Natural killer cell (primary cell): Measurements from ENCODE around the gene GPHN. TPM values are rescaled to one million over a fixed set of nuclear protein-coding genes. Genes with fewer than 3 reads are reported as not detected.

Experiments used
- ATAC-seq, 3 donors: fragments of 150-1000 bp in 2 of 3; fragments of 200-7000 bp in 1 of 3; cut with Tn5 transposase; 1 replicate in 1 of 3; 2 replicates in 2 of 3; pipeline ENCODE4 v1.10.0; 2021; ENCODE audit warnings: mild to moderate bottlenecking in 2 of 3, moderate library complexity in 2 of 3
- DNase-seq, 2 donors: peaks; one replicate each; pipeline versions ENCODE4 v3.0.0 to v3.0.0-alpha.2; 2013 to 2021; ENCODE audit warnings: mixed read lengths in 1 of 2
- H3K27ac ChIP-seq: one replicate; pipeline ENCODE4 v1.5.1; 2013; ENCODE audit warnings: mild to moderate bottlenecking, low read length
- H3K27me3 ChIP-seq: one replicate; pipeline ENCODE4 v1.6.1; 2013; ENCODE audit warnings: low read length; ENCODE audit not compliant: control insufficient read depth, insufficient read depth
- H3K36me3 ChIP-seq: one replicate; pipeline ENCODE4 v1.6.1; 2013; ENCODE audit warnings: low read length; ENCODE audit not compliant: control insufficient read depth, insufficient read depth
- H3K4me1 ChIP-seq: one replicate; pipeline ENCODE4 v1.6.1; 2013; ENCODE audit warnings: low read length; ENCODE audit not compliant: control insufficient read depth, insufficient read depth
- H3K4me3 ChIP-seq: one replicate; pipeline ENCODE4 v1.5.1; 2013; ENCODE audit warnings: low read length
- H3K9me3 ChIP-seq: one replicate; pipeline ENCODE4 v1.6.1; 2013; ENCODE audit warnings: low read length; ENCODE audit not compliant: control insufficient read depth, insufficient read depth
- H3K27ac Mint-ChIP-seq, 2 donors: one replicate each; pipeline ENCODE4 v1.8.0; 2022; ENCODE audit warnings: mild to moderate bottlenecking in 2 of 2, mixed read lengths in 2 of 2, moderate library complexity in 1 of 2
- H3K27me3 Mint-ChIP-seq, 2 donors: one replicate each; pipeline ENCODE4 v1.8.0; 2022; ENCODE audit warnings: low read depth in 2 of 2, mixed read lengths in 2 of 2
- H3K36me3 Mint-ChIP-seq: one replicate; pipeline ENCODE4 v1.8.0; 2022; ENCODE audit warnings: mixed read lengths
- H3K4me1 Mint-ChIP-seq, 2 donors: one replicate each; pipeline ENCODE4 v1.8.0; 2022; ENCODE audit warnings: mixed read lengths in 2 of 2
- H3K4me3 Mint-ChIP-seq: one replicate; pipeline ENCODE4 v1.8.0; 2022; ENCODE audit warnings: mild to moderate bottlenecking, moderate library complexity, mixed read lengths
- H3K9me3 Mint-ChIP-seq, 2 donors: one replicate each; pipeline ENCODE4 v1.8.0; 2022; ENCODE audit warnings: mixed read lengths in 2 of 2
- CTCF ChIP-seq: fragments of 200-600 bp; IDR thresholded peaks from one replicate; pipeline ENCODE4 v1.8.0; 2022; ENCODE audit warnings: antibody characterized with exemption
- WGBS: methylation state at CpG from one replicate; pipeline ENCODE4 v1.1.7; 2013; ENCODE audit warnings: missing lambda C conversion rate; ENCODE audit not compliant: insufficient coverage; 5-methylcytosine and 5-hydroxymethylcytosine counted together
- intact Hi-C: fragments of 100-400 bp; cut with micrococcal nuclease; formaldehyde crosslinking; loops from one replicate; pipeline ENCODE4 v1.14.2; 2022
- total RNA-seq, 4 donors: library from RNA; stranded (reverse); fragments of 120-200 nt in 1 of 4; gene quantifications; one replicate each; pipeline versions ENCODE4 v1.2.3 to v1.2.4, GENCODE V29; 2013 to 2022

GPHN gene
- total RNA-seq, 3 donors from 2014 or later (not counting 1 experiment from before 2014, with no cell fraction given) = 6.3 to 9.4 (median 8.7) TPM

GRCh38 chr14:66900719-66901118, 392.8 kb downstream of the GPHN start:
- Mint-ChIP-seq H3K36me3 (peaks cover 27% of the 10 kb centered on the region), H3K27ac (no peak overlapping the region), H3K27me3 (no peaks in the 10 kb centered on the region), H3K4me3 (no peak overlapping the region), H3K4me1 (no peaks in the 10 kb centered on the region), H3K9me3 (peaks cover 18 to 31% of the 10 kb centered on the region in 2 donors)
- no peak for DNase-seq
- Histone ChIP-seq H3K4me1 (no peaks in the 10 kb centered on the region), H3K36me3 (no peaks in the 10 kb centered on the region), H3K27ac (no peak overlapping the region), H3K4me3 (no peak overlapping the region), H3K9me3 (peaks cover 5% of the 10 kb centered on the region), H3K27me3 (no peaks in the 10 kb centered on the region)
- 100% methylated on average over 1 of the region's 2 CpGs for WGBS
- TF ChIP-seq CTCF = no peak
- no peak for ATAC-seq
- intact Hi-C loops = no loop called here

- H3K4me1 ChIP-seq = no peaks in the 10 kb centered on the region
These were observed 402.4 kb downstream of the GPHN start for GRCh38 chr14:66910311-66910840.

GRCh38 chr14:66916421-66916820, 408.5 kb downstream of the GPHN start:
- H3K9me3 ChIP-seq = no peaks in the 10 kb centered on the region
- WGBS = 100% methylated on average over 1 of the region's 1 CpG
- H3K9me3 Mint-ChIP-seq = peaks cover 2 to 4% of the 10 kb centered on the region in 2 donors
- intact Hi-C loops = no loop called here
- no peaks in the 10 kb centered on the region for H3K4me1 Mint-ChIP-seq
- H3K27me3 ChIP-seq = no peaks in the 10 kb centered on the region
- no peaks in the 10 kb centered on the region for H3K4me1 ChIP-seq
- ATAC-seq (no peak), DNase-seq (no peak)
- H3K4me3 Mint-ChIP-seq = no peak overlapping the region
- no peak overlapping the region for H3K27ac ChIP-seq
- TF ChIP-seq CTCF = no peak
- no peak overlapping the region for H3K27ac Mint-ChIP-seq
- H3K36me3 ChIP-seq = no peaks in the 10 kb centered on the region
- peaks cover 16% of the 10 kb centered on the region for H3K36me3 Mint-ChIP-seq
- no peaks in the 10 kb centered on the region for H3K27me3 Mint-ChIP-seq
- no peak overlapping the region for H3K4me3 ChIP-seq

More at GRCh38 chr14:66910311-66910840, 402.4 kb downstream of the GPHN start:
- Histone ChIP-seq H3K27me3 (no peaks in the 10 kb centered on the region), H3K36me3 (no peaks in the 10 kb centered on the region), H3K4me3 (no peak overlapping the region), H3K9me3 (peaks cover 6% of the 10 kb centered on the region), H3K27ac (no peak overlapping the region)
- Mint-ChIP-seq H3K4me3 (no peak overlapping the region), H3K27me3 (no peaks in the 10 kb centered on the region), H3K36me3 (peaks cover 8% of the 10 kb centered on the region), H3K9me3 (peaks cover 3 to 10% of the 10 kb centered on the region in 2 donors), H3K4me1 (no peaks in the 10 kb centered on the region), H3K27ac (no peak overlapping the region)
- intact Hi-C loops = no loop called here
- TF ChIP-seq CTCF = no peak
- no CpG with 5 or more reads among the region's 1 CpG for WGBS
- DNase-seq (no peak), ATAC-seq (no peak)

GRCh38 chr14:66918527-66918926, 410.6 kb downstream of the GPHN start:
- no peaks in the 10 kb centered on the region for H3K36me3 ChIP-seq
- DNase-seq (no peak), ATAC-seq (no peak)
- no peaks in the 10 kb centered on the region for H3K9me3 ChIP-seq
- WGBS = 95% methylated on average over 4 of the region's 5 CpGs
- H3K4me1 ChIP-seq = no peaks in the 10 kb centered on the region
- H3K9me3 Mint-ChIP-seq = peaks cover 4 to 6% of the 10 kb centered on the region in 2 donors
- H3K27ac ChIP-seq = no peak overlapping the region
- no peak overlapping the region for H3K4me3 Mint-ChIP-seq
- H3K27ac Mint-ChIP-seq = no peak overlapping the region
- H3K4me1 Mint-ChIP-seq = no peaks in the 10 kb centered on the region
- H3K27me3 Mint-ChIP-seq = no peaks in the 10 kb centered on the region
- H3K4me3 ChIP-seq = no peak overlapping the region
- no peak for TF ChIP-seq CTCF
- H3K27me3 ChIP-seq = no peaks in the 10 kb centered on the region
- intact Hi-C loops = no loop called here
- peaks cover 19% of the 10 kb centered on the region for H3K36me3 Mint-ChIP-seq
